HG02623 (cell line): ENCODE results near the gene CBARP.
A peak's percentile ranks its signal among the peaks of the same experiment; 100 is the strongest.

Experiments used
- ATAC-seq: cut with Tn5 transposase; IDR thresholded peaks from one replicate; pipeline ENCODE4 v1.9.1; 2021; ENCODE audit warnings: moderate library complexity; ENCODE audit not compliant: unreplicated experiment

The CBARP gene

GRCh38 chr19:1239796-1240737 is 2.3 kb upstream of the CBARP start:
- ATAC-seq, result peak; percentile 29

- ATAC-seq, result no peak
Observed at GRCh38 chr19:1239420-1239795, 1.6 kb upstream of the CBARP start.

GRCh38 chr19:1238369-1239303 is 831 bp upstream of the CBARP start:
- ATAC-seq, result no peak

GRCh38 chr19:1237027-1237659 is 662 bp downstream of the CBARP start:
- no peak for ATAC-seq

- no peak for ATAC-seq
Observed at GRCh38 chr19:1236576-1236975, 1.2 kb downstream of the CBARP start.

GRCh38 chr19:1235625-1236538 is 1.9 kb downstream of the CBARP start:
- ATAC-seq, result no peak

- ATAC-seq, result no peak
Observed at GRCh38 chr19:1234955-1235380, 2.8 kb downstream of the CBARP start.

GRCh38 chr19:1234051-1234954 is 3.5 kb downstream of the CBARP start:
- ATAC-seq, result no peak

- ATAC-seq, result no peak
Observed at GRCh38 chr19:1233115-1233667, 4.6 kb downstream of the CBARP start.

GRCh38 chr19:1232652-1233072 is 5.1 kb downstream of the CBARP start:
- no peak for ATAC-seq

- ATAC-seq, result no peak
Observed at GRCh38 chr19:1231729-1232637, 5.8 kb downstream of the CBARP start.

- ATAC-seq, result no peak
Observed at GRCh38 chr19:1230783-1231489, 6.9 kb downstream of the CBARP start.

- no peak for ATAC-seq
Observed at GRCh38 chr19:1229924-1230782, 7.7 kb downstream of the CBARP start.

- no peak for ATAC-seq
Observed at GRCh38 chr19:1229056-1229923, 8.5 kb downstream of the CBARP start.
